Neutrophil (primary cell): ENCODE results near the gene ITIH3.

ENCODE experiments used
- H3K27ac ChIP-seq: fragments of 200-600 bp; sonication (generic); 2 replicates; pipeline ENCODE4 v1.5.1; 2016; ENCODE audit warnings: mild to moderate bottlenecking, moderate library complexity
- H3K27me3 ChIP-seq: fragments of 200-600 bp; sonication (generic); 2 replicates; pipeline ENCODE4 v1.6.0; 2016; ENCODE audit warnings: mild to moderate bottlenecking
- H3K36me3 ChIP-seq: fragments of 200-600 bp; sonication (generic); 2 replicates; pipeline ENCODE4 v1.5.1; 2017
- H3K4me1 ChIP-seq, 2 experiments: fragments of 200-600 bp in 1 of 2; sonication (generic) in 1 of 2; 1 replicate in 1 of 2; 2 replicates in 1 of 2; pipeline versions ENCODE4 v1.5.1 to v1.6.1; 2013 to 2016; ENCODE audit warnings: low read depth in 1 of 2, low read length in 1 of 2, mild to moderate bottlenecking in 1 of 2, moderate library complexity in 1 of 2; ENCODE audit not compliant: control insufficient read depth in 1 of 2, insufficient read depth in 1 of 2
- H3K4me3 ChIP-seq, 2 experiments: fragments of 200-600 bp in 1 of 2; sonication (generic) in 1 of 2; 1 replicate in 1 of 2; 2 replicates in 1 of 2; pipeline ENCODE4 v1.5.1; 2013 to 2016; ENCODE audit warnings: low read depth in 1 of 2, low read length in 1 of 2, mild to moderate bottlenecking in 1 of 2, moderate library complexity in 1 of 2
- H3K9me3 ChIP-seq: fragments of 200-600 bp; sonication (generic); 2 replicates; pipeline ENCODE4 v1.5.1; 2016
- TF ChIP-seq, protein P1 (sequence below): fragments of 200-600 bp; sonication (generic); IDR thresholded peaks from 2 replicates; pipeline ENCODE4 v1.5.1; 2016; ENCODE audit warnings: antibody characterized with exemption

The ITIH3 gene

GRCh38 chr3:52769786-52770455, 24.7 kb upstream of the ITIH3 start:
- H3K4me1 ChIP-seq: peaks cover 11 to 17% of the 10 kb centered on the region in 2 experiments
- TF ChIP-seq, protein P1, sequence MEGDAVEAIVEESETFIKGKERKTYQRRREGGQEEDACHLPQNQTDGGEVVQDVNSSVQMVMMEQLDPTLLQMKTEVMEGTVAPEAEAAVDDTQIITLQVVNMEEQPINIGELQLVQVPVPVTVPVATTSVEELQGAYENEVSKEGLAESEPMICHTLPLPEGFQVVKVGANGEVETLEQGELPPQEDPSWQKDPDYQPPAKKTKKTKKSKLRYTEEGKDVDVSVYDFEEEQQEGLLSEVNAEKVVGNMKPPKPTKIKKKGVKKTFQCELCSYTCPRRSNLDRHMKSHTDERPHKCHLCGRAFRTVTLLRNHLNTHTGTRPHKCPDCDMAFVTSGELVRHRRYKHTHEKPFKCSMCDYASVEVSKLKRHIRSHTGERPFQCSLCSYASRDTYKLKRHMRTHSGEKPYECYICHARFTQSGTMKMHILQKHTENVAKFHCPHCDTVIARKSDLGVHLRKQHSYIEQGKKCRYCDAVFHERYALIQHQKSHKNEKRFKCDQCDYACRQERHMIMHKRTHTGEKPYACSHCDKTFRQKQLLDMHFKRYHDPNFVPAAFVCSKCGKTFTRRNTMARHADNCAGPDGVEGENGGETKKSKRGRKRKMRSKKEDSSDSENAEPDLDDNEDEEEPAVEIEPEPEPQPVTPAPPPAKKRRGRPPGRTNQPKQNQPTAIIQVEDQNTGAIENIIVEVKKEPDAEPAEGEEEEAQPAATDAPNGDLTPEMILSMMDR: no peak
- peaks cover 20% of the 10 kb centered on the region for H3K36me3 ChIP-seq
- peak overlapping the region; percentile 72 to 82 for H3K4me3 ChIP-seq
- peak overlapping the region; percentile 82 for H3K27ac ChIP-seq
- H3K27me3 ChIP-seq: no peaks in the 10 kb centered on the region
- no peaks in the 10 kb centered on the region for H3K9me3 ChIP-seq

DNA sequence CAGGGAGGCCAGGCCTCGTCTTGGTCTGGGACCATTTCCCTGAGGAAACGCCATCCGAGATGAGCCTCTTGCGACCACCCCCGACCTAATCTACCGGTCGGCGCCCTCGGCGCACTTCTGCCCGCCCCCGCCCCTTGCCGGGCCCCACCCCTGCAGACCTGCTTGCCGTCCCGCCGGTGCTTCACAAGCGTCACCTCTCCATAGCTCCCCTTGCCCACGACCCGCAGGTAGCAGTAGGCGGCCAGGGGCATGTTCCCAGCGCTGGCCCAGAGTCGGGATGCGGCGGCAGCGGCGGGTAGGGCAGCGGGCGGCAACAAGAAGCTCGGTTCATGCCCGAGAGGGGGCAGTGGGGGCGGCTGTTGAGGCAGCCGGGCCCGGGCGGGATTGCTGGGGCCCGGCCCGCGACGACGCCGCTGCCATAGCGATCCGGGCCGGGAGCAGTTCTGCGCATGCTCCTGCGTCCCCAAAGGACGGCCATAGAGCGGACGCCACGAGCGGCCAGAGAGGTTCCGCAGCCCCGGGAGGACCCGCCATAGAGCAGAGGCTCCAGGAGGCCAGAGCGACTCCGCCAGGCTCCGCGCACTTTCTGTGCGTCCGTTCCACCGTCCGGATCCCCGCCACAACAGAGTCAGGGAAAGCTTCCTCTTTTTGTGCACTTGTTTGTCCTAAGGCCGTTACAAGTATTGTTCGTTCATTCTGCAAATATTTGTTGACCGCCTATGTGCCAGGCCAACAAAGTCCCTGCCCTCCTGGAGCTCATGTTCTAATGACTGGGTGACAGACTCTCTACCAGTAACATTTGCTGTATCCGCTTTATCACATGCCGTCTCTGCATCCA, 23.9 kb upstream of the ITIH3 start, which contains the start of gene NEK4:
Gene NEK4, minus strand, starts transcription at position 445 of the 838 bp plus-strand sequence. Its CDS starts 194 bp downstream, at position 251.
- Histone ChIP-seq H3K4me1 (peaks cover 11 to 17% of the 10 kb centered on the region in 2 experiments), H3K27me3 (no peaks in the 10 kb centered on the region), H3K4me3 (peak within 1 kb of the TSS; percentile 72 to 82), H3K36me3 (peaks cover 12% of the 10 kb centered on the region), H3K9me3 (no peaks in the 10 kb centered on the region), H3K27ac (peak within 1 kb of the TSS; percentile 82)
- TF ChIP-seq, protein P1: no peak

DNA sequence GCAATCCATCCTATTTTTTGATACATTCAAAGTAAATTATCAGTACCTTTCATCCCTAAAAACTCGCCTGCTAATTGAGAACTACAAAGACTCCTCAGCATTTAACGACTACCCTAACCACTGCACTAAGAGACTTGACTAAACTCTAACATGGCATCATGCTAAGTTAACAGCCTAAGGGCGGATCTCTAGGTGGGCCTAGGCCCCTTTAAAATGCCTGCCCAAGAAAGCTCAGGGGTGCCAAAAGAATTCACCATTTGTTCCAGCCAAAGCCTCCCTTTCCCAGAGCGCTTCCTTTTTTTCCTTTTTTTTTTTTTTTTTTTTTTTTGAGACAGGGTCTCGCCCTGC, 23.3 kb upstream of the ITIH3 start:
- H3K9me3 ChIP-seq: no peaks in the 10 kb centered on the region
- peak overlapping the region; percentile 82 for H3K27ac ChIP-seq
- H3K4me3 ChIP-seq: peak overlapping the region; percentile 72 to 82
- H3K27me3 ChIP-seq: no peaks in the 10 kb centered on the region
- peaks cover 6% of the 10 kb centered on the region for H3K36me3 ChIP-seq
- H3K4me1 ChIP-seq: peaks cover 11 to 17% of the 10 kb centered on the region in 2 experiments
- TF ChIP-seq, protein P1: no peak

- Histone ChIP-seq H3K27me3 (no peaks in the 10 kb centered on the region), H3K27ac (no peak overlapping the region), H3K4me3 (peak overlapping the region in 1 of 2 experiments; percentile 72), H3K4me1 (peaks cover 11 to 17% of the 10 kb centered on the region in 2 experiments), H3K36me3 (peaks cover 6% of the 10 kb centered on the region), H3K9me3 (no peaks in the 10 kb centered on the region)
- TF ChIP-seq, protein P1: no peak
Observed at GRCh38 chr3:52771702-52772101, 22.9 kb upstream of the ITIH3 start.

DNA sequence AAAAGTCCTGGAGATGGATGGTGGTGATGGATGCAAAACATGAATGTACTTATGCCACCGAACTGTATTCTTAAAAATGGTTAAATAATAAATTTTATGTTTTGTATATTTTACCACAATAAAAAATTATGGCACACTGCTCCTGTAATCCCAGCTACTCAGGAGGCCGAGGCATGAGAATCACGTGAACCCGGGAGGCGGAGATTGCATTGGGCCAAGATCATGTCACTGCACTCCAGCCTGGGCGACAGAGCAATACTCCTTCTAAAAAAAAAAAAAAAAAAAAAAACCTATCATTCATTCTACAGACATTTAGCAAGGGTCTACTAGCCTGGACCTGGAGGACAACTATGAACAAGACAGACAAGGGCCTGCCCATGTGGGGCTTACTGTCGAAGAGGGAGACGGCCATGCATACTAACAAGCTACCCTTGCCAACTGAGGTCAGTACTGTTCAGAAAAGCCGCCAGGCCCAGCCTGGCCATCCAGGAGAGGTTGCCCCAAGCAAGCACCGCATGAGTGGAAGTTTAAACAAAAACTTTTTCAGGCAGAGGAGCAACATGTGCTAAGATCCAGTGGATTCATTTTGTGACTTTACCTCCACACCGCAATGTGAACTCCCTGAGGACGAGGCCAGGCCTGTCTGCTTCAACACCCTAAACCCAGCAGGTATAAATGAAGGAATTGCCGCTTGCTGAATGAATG, 21.1 kb upstream of the ITIH3 start:
- no peak overlapping the region for H3K4me3 ChIP-seq
- no peaks in the 10 kb centered on the region for H3K9me3 ChIP-seq
- H3K4me1 ChIP-seq: peaks cover 11 to 17% of the 10 kb centered on the region in 2 experiments
- H3K36me3 ChIP-seq: no peaks in the 10 kb centered on the region
- H3K27ac ChIP-seq: no peak overlapping the region
- H3K27me3 ChIP-seq: no peaks in the 10 kb centered on the region
- TF ChIP-seq, protein P1: no peak
